Measurements from ENCODE around the gene NUMBL. TPM values are rescaled to one million over a fixed set of nuclear protein-coding genes. Genes with fewer than 3 reads are reported as not detected.

Gene NUMBL
- total and polyA plus RNA-seq, 9 of the 15 experiments (the other 6 are each of a cell fraction or from before 2014, with no cell fraction given): 0.39 to 38.6 (median 6.6) TPM

DNA sequence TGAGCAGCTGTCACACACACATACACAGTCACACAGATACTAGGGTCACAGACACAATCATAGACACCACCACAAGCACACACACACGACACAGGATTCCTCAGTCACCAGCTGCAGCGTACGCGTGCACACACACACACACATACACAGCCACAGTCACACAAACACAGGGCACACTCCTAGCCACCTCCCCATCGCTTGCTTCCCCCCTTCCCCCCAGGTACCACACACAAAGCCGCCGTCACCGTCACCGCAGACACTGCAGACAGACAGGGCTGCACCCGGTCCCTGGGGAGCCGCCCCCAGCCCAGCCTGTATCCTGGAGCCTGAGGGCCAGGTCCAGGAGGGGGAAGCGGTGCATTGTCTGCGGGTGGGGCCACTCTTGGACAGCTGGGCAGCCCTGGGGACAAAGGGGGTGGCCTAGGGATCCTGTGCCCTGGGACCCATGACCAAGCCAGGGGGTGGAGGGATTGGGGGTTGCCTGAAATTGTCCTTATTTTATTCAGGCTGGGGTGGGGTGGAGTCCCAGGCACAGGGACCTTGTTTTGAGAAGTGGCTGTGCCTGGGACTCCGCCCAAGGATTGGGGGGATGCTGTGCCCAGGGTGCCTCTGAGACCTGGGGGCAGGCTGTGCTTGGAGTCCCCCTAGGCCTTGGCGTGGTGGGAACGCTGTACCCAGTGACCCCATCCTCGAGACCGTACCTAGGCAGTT is 957 bp downstream of the NUMBL start (continued):
- TF ChIP-seq TOE1 (IDR thresholded peaks at IDR 0.05; ENCODE audit: borderline replicate concordance) (0 out of 2 replicates have a peak, but pooled peaks have one; percentile 16), TOE1 (CRISPR knock-in tag; IDR thresholded peaks at IDR 0.05; ENCODE audit: borderline replicate concordance, low read depth) (no peak), MAFG (tag; conservative IDR thresholded peaks at IDR 0.05) (no peak), ATF1 (CRISPR knock-in tag; IDR thresholded peaks at IDR 0.05) (no peak), ATF1 (tag; IDR thresholded peaks at IDR 0.05) (0 out of 2 replicates have a peak, but pooled peaks have one; percentile 26), CTBP1 (IDR thresholded peaks at IDR 0.05; ENCODE audit: borderline replicate concordance) (0 out of 2 replicates have a peak, but pooled peaks have one; percentile 25), TCF7L2 (IDR thresholded peaks at IDR 0.05; ENCODE audit: low read depth, low read length) (no peak), SIN3A (IDR thresholded peaks at IDR 0.05; ENCODE audit: borderline replicate concordance in 2 of 2, control insufficient read depth in 1 of 2, low read depth in 2 of 2, low read length in 2 of 2) (0 out of 4 replicates have a peak, but pooled peaks of 1 of the 2 experiments have one; percentile 23)

DNA sequence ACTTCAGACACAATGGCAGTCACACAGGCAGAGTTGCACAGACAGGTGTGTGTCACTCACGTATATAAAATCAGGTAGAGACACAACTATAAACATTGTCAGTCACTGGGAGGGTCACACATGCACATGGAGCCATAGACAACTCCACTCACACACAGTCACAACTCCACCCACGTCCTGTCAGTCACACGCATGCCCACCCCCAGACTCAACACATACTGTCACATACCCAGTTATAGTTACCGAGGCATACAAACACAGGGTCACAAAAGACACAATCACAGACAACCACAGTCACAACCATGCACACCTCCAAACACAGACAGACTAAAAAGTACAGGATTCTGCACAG is 1.5 kb downstream of the NUMBL start:
- FAIRE-seq (no peak), ATAC-seq (no peak), DNase-seq (ENCODE audit: extremely low read depth in 1 of 4, low spot score in 3 of 4) (no peak)
- Histone ChIP-seq H3K4me2 (ENCODE audit: insufficient read depth, low read length) (peak overlapping the region; percentile 90), H3K9me1 (ENCODE audit: control insufficient read depth, insufficient read depth, low read length) (peaks cover 6% of the 10 kb centered on the region), H3K79me2 (ENCODE audit: control insufficient read depth, insufficient read depth, low read length) (peaks cover 36% of the 10 kb centered on the region), H4K20me1 (replicated peaks; ENCODE audit: control insufficient read depth, insufficient read depth, low read length) (0 out of 2 replicates have a peak, but pooled peaks cover 4% of the 10 kb centered on the region), H2AFZ (ENCODE audit: low read depth, low read length) (no peak overlapping the region), H3K9ac (ENCODE audit: insufficient read depth in 1 of 2, low read depth in 2 of 2, low read length in 2 of 2) (peak overlapping the region in 1 of 2 experiments; percentile 73; a peak in 2 of 4 replicates), H3K27ac (ENCODE audit: extremely low read depth, low read depth, low read length) (no peak overlapping the region; the same call in 2 of the 3 replicates), H3K36me3 (ENCODE audit: control insufficient read depth, insufficient read depth, low read length) (peaks cover 38% of the 10 kb centered on the region; the same call in 2 of the 3 replicates), H3K4me3 (peak overlapping the region; percentile 65), H3K9me3 (replicated peaks; ENCODE audit: control insufficient read depth, insufficient read depth, low read depth, low read length) (no peaks in the 10 kb centered on the region; the same call in 1 of the 2 replicates), H3K27me3 (ENCODE audit: control insufficient read depth in 2 of 2, insufficient read depth in 2 of 2, low read length in 2 of 2) (no peaks in the 10 kb centered on the region), H3K4me1 (replicated peaks in 1 of 2; ENCODE audit: control insufficient read depth in 2 of 2, insufficient read depth in 2 of 2, low read length in 2 of 2) (peaks cover 39 to 63% of the 10 kb centered on the region in 2 experiments)
- BruUV-seq (replicated peaks): no TSS peak
- ChIA-PET CTCF (ENCODE audit: low intra/inter-chr PET ratio) (no interaction called here), POLR2A (no interaction called here)
- intact Hi-C loops (cut with micrococcal nuclease) (no loop called here), in situ Hi-C loops (cut with MboI) (no loop called here)
- 39% methylated on average over 4 of the region's 4 CpGs for WGBS (ENCODE audit: insufficient coverage, low coverage, missing lambda C conversion rate)
- TF ChIP-seq, protein P1, sequence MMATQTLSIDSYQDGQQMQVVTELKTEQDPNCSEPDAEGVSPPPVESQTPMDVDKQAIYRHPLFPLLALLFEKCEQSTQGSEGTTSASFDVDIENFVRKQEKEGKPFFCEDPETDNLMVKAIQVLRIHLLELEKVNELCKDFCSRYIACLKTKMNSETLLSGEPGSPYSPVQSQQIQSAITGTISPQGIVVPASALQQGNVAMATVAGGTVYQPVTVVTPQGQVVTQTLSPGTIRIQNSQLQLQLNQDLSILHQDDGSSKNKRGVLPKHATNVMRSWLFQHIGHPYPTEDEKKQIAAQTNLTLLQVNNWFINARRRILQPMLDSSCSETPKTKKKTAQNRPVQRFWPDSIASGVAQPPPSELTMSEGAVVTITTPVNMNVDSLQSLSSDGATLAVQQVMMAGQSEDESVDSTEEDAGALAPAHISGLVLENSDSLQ (IDR thresholded peaks at IDR 0.05): peak; percentile 67
- TF ChIP-seq HNRNPUL1 (IDR thresholded peaks at IDR 0.05; ENCODE audit: low read length) (no peak), HDAC3 (IDR thresholded peaks at IDR 0.05; ENCODE audit: borderline replicate concordance, partially characterized antibody) (no peak), ZNF165 (CRISPR knock-in tag; IDR thresholded peaks at IDR 0.05; ENCODE audit: borderline replicate concordance) (no peak), BHLHE40 (IDR thresholded peaks at IDR 0.05; ENCODE audit: low read length) (no peak), ZNF133 (CRISPR knock-in tag; IDR thresholded peaks at IDR 0.05) (no peak), ZNF699 (CRISPR knock-in tag; IDR thresholded peaks at IDR 0.05; ENCODE audit: insufficient replicate concordance) (no peak), ZHX1 (conservative IDR thresholded peaks at IDR 0.05; ENCODE audit: low read length) (no peak), EGR1 (conservative IDR thresholded peaks at IDR 0.05) (peak; percentile 67), L3MBTL2 (IDR thresholded peaks at IDR 0.05) (no peak)

Data from K562 (cell line).